SH-SY5Y (cell line): ENCODE measurements around the gene PRSS22.
A peak's percentile ranks its signal among the peaks of the same experiment; 100 is the strongest.

ENCODE experiments used
- GATA2 ChIP-seq: IDR thresholded peaks from 2 replicates; pipeline ENCODE4 v1.6.1; 2011; ENCODE audit warnings: mild to moderate bottlenecking, low read depth, low read length
- GATA3 ChIP-seq: IDR thresholded peaks from 2 replicates; pipeline ENCODE4 v1.6.1; 2011; ENCODE audit warnings: low read depth, mild to moderate bottlenecking, low read length, moderate library complexity

The PRSS22 gene

GRCh38 chr16:2831203-2831602, 26.8 kb downstream of the PRSS22 start:
- TF ChIP-seq GATA2 (no peak), GATA3 (no peak)

GRCh38 chr16:2830355-2830695, 27.6 kb downstream of the PRSS22 start:
- TF ChIP-seq GATA3, result no peak
- TF ChIP-seq GATA2, result no peak

GRCh38 chr16:2829501-2830354, 28.2 kb downstream of the PRSS22 start, which contains the start of gene ZG16B:
Gene ZG16B (plus strand): TSS chr16:2830303. CDS start chr16:2830442, 139 bp downstream.
- peak; percentile 97 for TF ChIP-seq GATA2
- TF ChIP-seq GATA3, result no peak

GRCh38 chr16:2828876-2829430, 29.0 kb downstream of the PRSS22 start:
- TF ChIP-seq GATA2, result peak; percentile 6; the same call in 1 of the 2 replicates
- TF ChIP-seq GATA3, result no peak

GRCh38 chr16:2828521-2828840, 29.5 kb downstream of the PRSS22 start:
- TF ChIP-seq GATA2 (no peak), GATA3 (no peak)

GRCh38 chr16:2827831-2828520, 30.0 kb downstream of the PRSS22 start:
- TF ChIP-seq GATA3 (no peak), GATA2 (no peak)

- TF ChIP-seq GATA3 (no peak), GATA2 (no peak)
Observed at GRCh38 chr16:2827374-2827791, 30.6 kb downstream of the PRSS22 start.

GRCh38 chr16:2826591-2827373, 31.2 kb downstream of the PRSS22 start:
- TF ChIP-seq GATA2 (no peak), GATA3 (no peak)

GRCh38 chr16:2825906-2826305, 32.1 kb downstream of the PRSS22 start:
- TF ChIP-seq GATA3, result no peak
- no peak for TF ChIP-seq GATA2

GRCh38 chr16:2825049-2825742, 32.8 kb downstream of the PRSS22 start:
- TF ChIP-seq GATA3 (no peak), GATA2 (no peak)

GRCh38 chr16:2824626-2825025, 33.3 kb downstream of the PRSS22 start:
- TF ChIP-seq GATA3 (no peak), GATA2 (no peak)

GRCh38 chr16:2822496-2822895, 35.5 kb downstream of the PRSS22 start:
- TF ChIP-seq GATA3 (no peak), GATA2 (no peak)

GRCh38 chr16:2822158-2822495, 35.8 kb downstream of the PRSS22 start:
- TF ChIP-seq GATA3, result no peak
- TF ChIP-seq GATA2, result no peak

- TF ChIP-seq GATA2, result no peak
- no peak for TF ChIP-seq GATA3
Observed at GRCh38 chr16:2821487-2822157, 36.3 kb downstream of the PRSS22 start.
